Fibroblast of lung (primary cell): Measurements from ENCODE around the gene TCP1. TPM values are rescaled to one million over a fixed set of nuclear protein-coding genes. Genes with fewer than 3 reads are reported as not detected.

ENCODE experiments used
- DNase-seq, 2 donors: peaks; one replicate each; pipeline versions ENCODE4 v3.0.0 to v3.0.0-alpha.2; 2010; ENCODE audit warnings: low read depth in 2 of 2
- H2AFZ ChIP-seq: 2 replicates; pipeline ENCODE4 v1.5.1; 2012; ENCODE audit warnings: low read length, control low read depth, inconsistent platforms
- H3K27ac ChIP-seq: 2 replicates; pipeline ENCODE4 v1.5.1; 2011; ENCODE audit warnings: low read length, control low read depth; ENCODE audit not compliant: insufficient read depth
- H3K27me3 ChIP-seq: 2 replicates; pipeline ENCODE4 v1.5.1; 2011; ENCODE audit warnings: mild to moderate bottlenecking, low read length; ENCODE audit not compliant: control insufficient read depth, insufficient read depth
- H3K36me3 ChIP-seq: 2 replicates; pipeline ENCODE4 v1.5.1; 2011; ENCODE audit warnings: low read length; ENCODE audit not compliant: control insufficient read depth, insufficient read depth
- H3K4me1 ChIP-seq: 2 replicates; pipeline ENCODE4 v1.5.1; 2011; ENCODE audit warnings: low read length; ENCODE audit not compliant: control insufficient read depth, insufficient read depth; ENCODE audit errors: extremely low read depth
- H3K4me2 ChIP-seq: 2 replicates; pipeline ENCODE4 v1.5.1; 2011; ENCODE audit warnings: low read length, control low read depth; ENCODE audit not compliant: insufficient read depth; ENCODE audit errors: extremely low read depth
- H3K4me3 ChIP-seq, 4 experiments: fragments of 200-600 bp in 1 of 4; sonication (generic) in 1 of 4; replicated peaks in 1 of 4; 2 replicates each; pipeline ENCODE4 v1.5.1; 2011 to 2016; ENCODE audit warnings: low read length in 4 of 4, low read depth in 3 of 4, mild to moderate bottlenecking in 3 of 4, control low read depth in 2 of 4, inconsistent platforms in 1 of 4, mixed read lengths in 1 of 4; ENCODE audit not compliant: insufficient read depth in 1 of 4; ENCODE audit errors: control extremely low read depth in 1 of 4
- H3K79me2 ChIP-seq: 2 replicates; pipeline ENCODE4 v1.5.1; 2012; ENCODE audit warnings: mild to moderate bottlenecking, low read length, inconsistent platforms; ENCODE audit not compliant: control insufficient read depth, insufficient read depth
- H3K9ac ChIP-seq: 2 replicates; pipeline ENCODE4 v1.5.1; 2011; ENCODE audit warnings: mild to moderate bottlenecking, low read length, control low read depth; ENCODE audit not compliant: insufficient read depth
- H3K9me3 ChIP-seq: 2 replicates; pipeline ENCODE4 v1.5.1; 2012; ENCODE audit warnings: low read depth, low read length; ENCODE audit not compliant: control insufficient read depth, insufficient read depth
- H4K20me1 ChIP-seq: 2 replicates; pipeline ENCODE4 v1.5.1; 2011; ENCODE audit warnings: low read length; ENCODE audit not compliant: control insufficient read depth, insufficient read depth; ENCODE audit errors: extremely low read depth
- EZH2 ChIP-seq: IDR thresholded peaks from 2 replicates; pipeline ENCODE4 v1.5.1; 2012; ENCODE audit warnings: low read length, control low read depth, mild to moderate bottlenecking; ENCODE audit errors: missing control alignments
- polyA plus RNA-seq, 2 donors: library from polyadenylated mRNA; depleted of rRNA in 1 of 2; stranded (reverse) in 1 of 2; unstranded in 1 of 2; fragments of >200 nt; gene quantifications; 2 replicates each; pipeline ENCODE4 v1.2.1, GENCODE V29; 2011 to 2012; ENCODE audit warnings: missing spikeins in 1 of 2
- total RNA-seq: library from RNA; depleted of rRNA; stranded (reverse); fragments of >200 nt; gene quantifications from 2 replicates; pipeline ENCODE4 v1.2.1, GENCODE V29; 2014
- TF ChIP-seq, protein P1 (sequence below), 2 donors: IDR thresholded peaks in 1 of 2; conservative IDR thresholded peaks in 1 of 2; 1 replicate in 1 of 2; 2 replicates in 1 of 2; pipeline ENCODE4 v1.5.1; 2011 to 2012; ENCODE audit warnings: low read length in 2 of 2, control low read depth in 1 of 2, inconsistent platforms in 1 of 2, low read depth in 1 of 2, mild to moderate bottlenecking in 1 of 2

TCP1 gene
- total and polyA plus RNA-seq, 2 donors (not counting 1 experiment from before 2014, with no cell fraction given): 142 to 231 TPM

DNA sequence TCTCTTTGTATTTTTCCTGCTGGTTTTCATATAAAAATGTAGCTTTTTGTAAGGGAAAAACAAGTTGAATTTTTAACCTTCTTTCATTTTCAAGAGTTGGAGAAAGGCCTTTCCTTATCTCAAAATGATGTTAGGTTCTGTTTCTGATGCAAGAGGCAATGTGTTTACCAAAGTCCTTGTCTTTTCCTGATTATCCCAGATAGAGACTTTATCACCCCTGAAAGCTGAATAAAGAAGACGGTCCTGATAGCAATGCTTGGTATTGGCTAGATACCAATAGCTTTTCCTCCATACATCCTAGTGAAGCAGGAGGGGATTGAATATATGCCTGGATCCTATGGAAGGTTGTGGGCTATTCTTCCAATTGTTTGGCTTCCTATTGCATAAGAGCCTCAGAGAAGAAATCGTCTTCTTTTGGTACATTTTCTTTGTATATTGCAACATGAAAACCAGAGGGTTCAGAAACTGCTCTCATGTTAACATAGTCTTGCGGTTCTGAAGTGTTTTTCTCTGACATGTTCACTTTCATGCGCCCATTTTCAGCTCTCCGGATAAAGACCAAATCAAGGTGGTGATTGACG lies 16.1 kb upstream of the TCP1 start:
- H3K4me3 ChIP-seq: no peak overlapping the region
- DNase-seq: no peak
- H3K36me3 ChIP-seq: no peaks in the 10 kb centered on the region
- no peak overlapping the region for H2AFZ ChIP-seq
- no peaks in the 10 kb centered on the region for H3K27me3 ChIP-seq
- H3K4me1 ChIP-seq: no peaks in the 10 kb centered on the region
- no peak overlapping the region for H3K4me2 ChIP-seq
- H3K79me2 ChIP-seq: no peaks in the 10 kb centered on the region
- no peak overlapping the region for H3K9ac ChIP-seq
- H3K9me3 ChIP-seq: no peaks in the 10 kb centered on the region
- no peak overlapping the region for H3K27ac ChIP-seq
- no peaks in the 10 kb centered on the region for H4K20me1 ChIP-seq
- TF ChIP-seq, protein P1, sequence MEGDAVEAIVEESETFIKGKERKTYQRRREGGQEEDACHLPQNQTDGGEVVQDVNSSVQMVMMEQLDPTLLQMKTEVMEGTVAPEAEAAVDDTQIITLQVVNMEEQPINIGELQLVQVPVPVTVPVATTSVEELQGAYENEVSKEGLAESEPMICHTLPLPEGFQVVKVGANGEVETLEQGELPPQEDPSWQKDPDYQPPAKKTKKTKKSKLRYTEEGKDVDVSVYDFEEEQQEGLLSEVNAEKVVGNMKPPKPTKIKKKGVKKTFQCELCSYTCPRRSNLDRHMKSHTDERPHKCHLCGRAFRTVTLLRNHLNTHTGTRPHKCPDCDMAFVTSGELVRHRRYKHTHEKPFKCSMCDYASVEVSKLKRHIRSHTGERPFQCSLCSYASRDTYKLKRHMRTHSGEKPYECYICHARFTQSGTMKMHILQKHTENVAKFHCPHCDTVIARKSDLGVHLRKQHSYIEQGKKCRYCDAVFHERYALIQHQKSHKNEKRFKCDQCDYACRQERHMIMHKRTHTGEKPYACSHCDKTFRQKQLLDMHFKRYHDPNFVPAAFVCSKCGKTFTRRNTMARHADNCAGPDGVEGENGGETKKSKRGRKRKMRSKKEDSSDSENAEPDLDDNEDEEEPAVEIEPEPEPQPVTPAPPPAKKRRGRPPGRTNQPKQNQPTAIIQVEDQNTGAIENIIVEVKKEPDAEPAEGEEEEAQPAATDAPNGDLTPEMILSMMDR (conservative IDR thresholded peaks at IDR 0.05 in 1 of 2, IDR thresholded peaks at IDR 0.05 in 1 of 2; ENCODE audit: low read depth in 1 of 2, low read length in 2 of 2): no peak
- no peak for TF ChIP-seq EZH2

DNA sequence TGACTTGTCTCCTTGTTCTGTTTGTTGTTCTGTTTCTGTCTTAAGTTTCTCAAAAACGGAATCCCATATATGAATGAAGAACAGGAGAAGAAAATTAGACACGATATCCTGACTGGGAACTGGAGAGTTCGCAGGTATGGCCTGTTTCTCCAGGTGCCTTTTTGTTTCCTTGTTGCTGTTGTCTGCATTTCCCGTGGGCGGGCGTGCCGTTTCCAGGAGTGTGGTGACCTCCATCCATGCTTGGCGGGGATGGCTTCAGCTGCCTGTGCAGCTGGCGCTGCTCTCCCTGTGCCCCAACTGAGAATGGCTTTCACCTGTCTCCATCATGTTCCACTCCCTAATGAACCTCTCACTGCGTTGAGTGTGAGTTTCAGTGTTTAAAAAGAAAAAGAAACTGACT lies 15.1 kb upstream of the TCP1 start:
- H3K79me2 ChIP-seq: no peaks in the 10 kb centered on the region
- DNase-seq: no peak
- TF ChIP-seq, protein P1 (conservative IDR thresholded peaks at IDR 0.05 in 1 of 2, IDR thresholded peaks at IDR 0.05 in 1 of 2; ENCODE audit: low read depth in 1 of 2, low read length in 2 of 2): no peak
- TF ChIP-seq EZH2: no peak
- H4K20me1 ChIP-seq: no peaks in the 10 kb centered on the region
- H3K9ac ChIP-seq: no peak overlapping the region
- no peak overlapping the region for H3K4me2 ChIP-seq
- H3K4me3 ChIP-seq: no peak overlapping the region
- H3K27ac ChIP-seq: no peak overlapping the region
- no peaks in the 10 kb centered on the region for H3K27me3 ChIP-seq
- H2AFZ ChIP-seq: no peak overlapping the region
- no peaks in the 10 kb centered on the region for H3K4me1 ChIP-seq
- H3K36me3 ChIP-seq: no peaks in the 10 kb centered on the region
- H3K9me3 ChIP-seq: no peaks in the 10 kb centered on the region

DNA sequence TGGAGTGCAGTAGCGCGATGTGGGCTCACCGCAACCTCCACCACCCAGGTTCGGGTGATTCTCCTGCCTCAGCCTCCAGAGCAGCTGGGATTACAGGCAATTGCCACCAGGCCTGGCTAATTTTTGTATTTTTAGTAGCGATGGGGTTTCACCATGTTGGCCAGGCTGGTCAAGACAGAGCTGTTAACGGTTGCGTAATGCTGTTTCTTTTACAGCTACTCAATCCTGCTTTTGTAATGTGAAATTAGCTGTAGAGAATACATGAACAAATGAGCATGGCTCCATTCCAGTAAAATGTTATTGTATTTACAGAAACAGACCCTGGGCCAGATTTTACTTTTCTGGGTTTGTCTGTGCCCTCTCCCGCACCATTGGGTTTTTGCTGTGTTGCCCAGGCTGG lies 12.5 kb upstream of the TCP1 start:
- no peaks in the 10 kb centered on the region for H3K4me1 ChIP-seq
- no peak overlapping the region for H2AFZ ChIP-seq
- peak in 1 of 2 donors; percentile 69 for DNase-seq
- no peak for TF ChIP-seq EZH2
- TF ChIP-seq, protein P1 (conservative IDR thresholded peaks at IDR 0.05 in 1 of 2, IDR thresholded peaks at IDR 0.05 in 1 of 2; ENCODE audit: low read depth in 1 of 2, low read length in 2 of 2): no peak
- no peaks in the 10 kb centered on the region for H3K79me2 ChIP-seq
- H3K27ac ChIP-seq: no peak overlapping the region
- H4K20me1 ChIP-seq: no peaks in the 10 kb centered on the region
- no peaks in the 10 kb centered on the region for H3K9me3 ChIP-seq
- H3K4me2 ChIP-seq: no peak overlapping the region
- no peak overlapping the region for H3K9ac ChIP-seq
- H3K36me3 ChIP-seq: no peaks in the 10 kb centered on the region
- no peak overlapping the region for H3K4me3 ChIP-seq
- H3K27me3 ChIP-seq: no peaks in the 10 kb centered on the region
